ENCODE data around the gene IGSF8. TPM values are rescaled to one million over a fixed set of nuclear protein-coding genes. Genes with fewer than 3 reads are reported as not detected.

IGSF8 gene
- polyA plus RNA-seq, 1 donor from 2014 or later = 27.3 TPM

- H3K27ac ChIP-seq (ENCODE audit: low read length) = no peak overlapping the region
- no peaks in the 10 kb centered on the region for H3K36me3 ChIP-seq (ENCODE audit: insufficient read depth, low read length)
These were observed 4.2 kb downstream of the IGSF8 start for GRCh38 chr1:160094291-160094625.

GRCh38 chr1:160093624-160094290, 4.7 kb downstream of the IGSF8 start:
- H3K4me3 ChIP-seq (ENCODE audit: low read length) = no peak overlapping the region
- H3K4me2 ChIP-seq (ENCODE audit: low read length) = no peak overlapping the region
- H3K27ac ChIP-seq (ENCODE audit: low read length) = no peak overlapping the region
- H3K27me3 ChIP-seq (ENCODE audit: insufficient read depth, low read depth, low read length) = no peaks in the 10 kb centered on the region
- H2AFZ ChIP-seq (ENCODE audit: low read depth, low read length) = no peak overlapping the region
- no peaks in the 10 kb centered on the region for H3F3A ChIP-seq (ENCODE audit: insufficient read depth, low read length, poor library complexity, severe bottlenecking)
- H3K9ac ChIP-seq (ENCODE audit: low read length) = no peak overlapping the region
- H4K20me1 ChIP-seq (ENCODE audit: insufficient read depth) = no peaks in the 10 kb centered on the region
- H3K36me3 ChIP-seq (ENCODE audit: insufficient read depth, low read length) = no peaks in the 10 kb centered on the region
- TF ChIP-seq RAD21 (conservative IDR thresholded peaks at IDR 0.05) = no peak
- no peaks in the 10 kb centered on the region for H3K9me2 ChIP-seq (ENCODE audit: insufficient read depth, low read length)
- no peaks in the 10 kb centered on the region for H3K79me2 ChIP-seq (replicated peaks; ENCODE audit: insufficient read depth, low read length)
- no peaks in the 10 kb centered on the region for H3K9me3 ChIP-seq (ENCODE audit: low read length)

More at GRCh38 chr1:160094291-160094625, 4.2 kb downstream of the IGSF8 start:
- H4K20me1 ChIP-seq (ENCODE audit: insufficient read depth) = no peaks in the 10 kb centered on the region
- TF ChIP-seq EP300 (conservative IDR thresholded peaks at IDR 0.05; ENCODE audit: poor library complexity, severe bottlenecking) = no peak
- H3K9me2 ChIP-seq (ENCODE audit: insufficient read depth, low read length) = no peaks in the 10 kb centered on the region
- H3K4me2 ChIP-seq (ENCODE audit: low read length) = no peak overlapping the region
- no peaks in the 10 kb centered on the region for H3F3A ChIP-seq (ENCODE audit: insufficient read depth, low read length, poor library complexity, severe bottlenecking)
- no peaks in the 10 kb centered on the region for H3K79me2 ChIP-seq (replicated peaks; ENCODE audit: insufficient read depth, low read length)
- no peak overlapping the region for H3K9ac ChIP-seq (ENCODE audit: low read length)
- H2AFZ ChIP-seq (ENCODE audit: low read depth, low read length) = no peak overlapping the region
- H3K27me3 ChIP-seq (ENCODE audit: insufficient read depth, low read depth, low read length) = no peaks in the 10 kb centered on the region
- no peak overlapping the region for H3K4me3 ChIP-seq (ENCODE audit: low read length)
- no peaks in the 10 kb centered on the region for H3K9me3 ChIP-seq (ENCODE audit: low read length)

- Histone ChIP-seq H3K79me2 (replicated peaks; ENCODE audit: insufficient read depth, low read length) (no peaks in the 10 kb centered on the region), H3K27me3 (ENCODE audit: insufficient read depth, low read depth, low read length) (no peaks in the 10 kb centered on the region), H3K27ac (ENCODE audit: low read length) (no peak overlapping the region), H3K9ac (ENCODE audit: low read length) (no peak overlapping the region), H3K9me3 (ENCODE audit: low read length) (no peaks in the 10 kb centered on the region), H3F3A (ENCODE audit: insufficient read depth, low read length, poor library complexity, severe bottlenecking) (no peaks in the 10 kb centered on the region), H3K9me2 (ENCODE audit: insufficient read depth, low read length) (no peaks in the 10 kb centered on the region), H2AFZ (ENCODE audit: low read depth, low read length) (no peak overlapping the region), H3K36me3 (ENCODE audit: insufficient read depth, low read length) (no peaks in the 10 kb centered on the region), H4K20me1 (ENCODE audit: insufficient read depth) (no peaks in the 10 kb centered on the region), H3K4me2 (ENCODE audit: low read length) (no peak overlapping the region), H3K4me3 (ENCODE audit: low read length) (no peak overlapping the region)
- no peak for TF ChIP-seq MXI1 (conservative IDR thresholded peaks at IDR 0.05; ENCODE audit: poor library complexity, severe bottlenecking)
These were observed 5.4 kb downstream of the IGSF8 start for GRCh38 chr1:160093069-160093395.

DNA sequence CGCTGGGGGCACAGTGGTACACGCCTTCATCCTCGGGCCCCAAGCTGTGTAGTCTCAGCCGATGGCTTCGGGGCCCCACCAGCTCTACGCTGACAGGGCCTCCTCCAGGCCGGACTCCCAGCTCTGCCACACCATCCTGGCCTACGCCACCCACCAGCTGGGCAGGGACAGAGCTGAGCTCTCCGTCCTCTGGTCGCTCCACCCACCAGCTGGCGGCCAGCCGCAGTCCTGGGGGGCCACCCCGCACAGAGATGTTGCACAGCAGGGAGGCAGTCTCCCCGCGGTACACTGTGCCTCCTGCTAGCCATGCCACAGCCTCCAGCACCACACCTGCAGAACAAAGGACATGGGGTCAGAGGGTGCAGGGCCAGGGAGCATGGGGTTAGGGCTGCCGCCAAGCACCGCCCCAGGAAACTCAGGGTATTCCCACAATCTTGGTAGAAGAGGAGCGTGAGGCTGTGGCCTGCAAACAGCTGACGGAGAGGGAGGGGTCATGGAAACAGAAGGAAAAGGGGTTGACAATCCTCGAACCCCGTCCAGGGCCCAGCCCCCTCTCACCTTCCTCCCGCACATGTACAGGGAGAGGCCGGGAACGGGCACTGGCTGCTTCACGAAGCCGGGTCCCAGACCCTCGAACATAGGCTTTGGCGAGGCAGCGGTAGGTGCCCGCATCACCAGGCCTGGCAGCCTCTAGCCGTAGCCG, 5.9 kb downstream of the IGSF8 start:
- Histone ChIP-seq H2AFZ (ENCODE audit: low read depth, low read length) (no peak overlapping the region), H3K27me3 (ENCODE audit: insufficient read depth, low read depth, low read length) (no peaks in the 10 kb centered on the region), H3K9ac (ENCODE audit: low read length) (no peak overlapping the region), H3F3A (ENCODE audit: insufficient read depth, low read length, poor library complexity, severe bottlenecking) (no peaks in the 10 kb centered on the region), H3K27ac (ENCODE audit: low read length) (no peak overlapping the region), H3K9me2 (ENCODE audit: insufficient read depth, low read length) (no peaks in the 10 kb centered on the region), H3K9me3 (ENCODE audit: low read length) (no peaks in the 10 kb centered on the region), H3K36me3 (ENCODE audit: insufficient read depth, low read length) (no peaks in the 10 kb centered on the region), H3K79me2 (replicated peaks; ENCODE audit: insufficient read depth, low read length) (no peaks in the 10 kb centered on the region), H3K4me2 (ENCODE audit: low read length) (no peak overlapping the region), H4K20me1 (ENCODE audit: insufficient read depth) (no peaks in the 10 kb centered on the region), H3K4me3 (ENCODE audit: low read length) (no peak overlapping the region)
- TF ChIP-seq POLR2AphosphoS5 (IDR thresholded peaks at IDR 0.05) (no peak), REST (IDR thresholded peaks at IDR 0.05; ENCODE audit: borderline replicate concordance) (no peak), MXI1 (conservative IDR thresholded peaks at IDR 0.05; ENCODE audit: poor library complexity, severe bottlenecking) (no peak), SMC3 (conservative IDR thresholded peaks at IDR 0.05; ENCODE audit: poor library complexity) (no peak), EZH2 (IDR thresholded peaks at IDR 0.05; ENCODE audit: borderline replicate concordance, insufficient read depth, low read length, poor library complexity, severe bottlenecking) (no peak), RAD21 (conservative IDR thresholded peaks at IDR 0.05) (no peak), TAF1 (IDR thresholded peaks at IDR 0.05; ENCODE audit: low read depth) (no peak), EP300 (conservative IDR thresholded peaks at IDR 0.05; ENCODE audit: poor library complexity, severe bottlenecking) (no peak)
- TF ChIP-seq, protein P1, sequence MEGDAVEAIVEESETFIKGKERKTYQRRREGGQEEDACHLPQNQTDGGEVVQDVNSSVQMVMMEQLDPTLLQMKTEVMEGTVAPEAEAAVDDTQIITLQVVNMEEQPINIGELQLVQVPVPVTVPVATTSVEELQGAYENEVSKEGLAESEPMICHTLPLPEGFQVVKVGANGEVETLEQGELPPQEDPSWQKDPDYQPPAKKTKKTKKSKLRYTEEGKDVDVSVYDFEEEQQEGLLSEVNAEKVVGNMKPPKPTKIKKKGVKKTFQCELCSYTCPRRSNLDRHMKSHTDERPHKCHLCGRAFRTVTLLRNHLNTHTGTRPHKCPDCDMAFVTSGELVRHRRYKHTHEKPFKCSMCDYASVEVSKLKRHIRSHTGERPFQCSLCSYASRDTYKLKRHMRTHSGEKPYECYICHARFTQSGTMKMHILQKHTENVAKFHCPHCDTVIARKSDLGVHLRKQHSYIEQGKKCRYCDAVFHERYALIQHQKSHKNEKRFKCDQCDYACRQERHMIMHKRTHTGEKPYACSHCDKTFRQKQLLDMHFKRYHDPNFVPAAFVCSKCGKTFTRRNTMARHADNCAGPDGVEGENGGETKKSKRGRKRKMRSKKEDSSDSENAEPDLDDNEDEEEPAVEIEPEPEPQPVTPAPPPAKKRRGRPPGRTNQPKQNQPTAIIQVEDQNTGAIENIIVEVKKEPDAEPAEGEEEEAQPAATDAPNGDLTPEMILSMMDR (IDR thresholded peaks at IDR 0.05; ENCODE audit: poor library complexity, severe bottlenecking) = no peak
